Epithelial cell of proximal tubule (primary cell): ENCODE data around the gene ATE1. TPM values are rescaled to one million over a fixed set of nuclear protein-coding genes. Genes with fewer than 3 reads are reported as not detected.

Experiments
- DNase-seq: peaks from one replicate; pipeline ENCODE4 v3.0.0-alpha.2; 2011; ENCODE audit warnings: low read depth
- H3K4me3 ChIP-seq: 2 replicates; pipeline ENCODE4 v1.5.1; 2011; ENCODE audit warnings: low read depth, mild to moderate bottlenecking, low read length
- CTCF ChIP-seq: conservative IDR thresholded peaks from 2 replicates; pipeline ENCODE4 v1.5.1; 2012; ENCODE audit warnings: low read depth, mild to moderate bottlenecking, low read length
- total RNA-seq: library from RNA; depleted of rRNA; stranded (reverse); fragments of >200 nt; gene quantifications from 2 replicates; pipeline ENCODE4 v1.2.3, GENCODE V29; 2015

ATE1 gene
- total RNA-seq, 1 donor from 2014 or later = 22.7 TPM

DNA sequence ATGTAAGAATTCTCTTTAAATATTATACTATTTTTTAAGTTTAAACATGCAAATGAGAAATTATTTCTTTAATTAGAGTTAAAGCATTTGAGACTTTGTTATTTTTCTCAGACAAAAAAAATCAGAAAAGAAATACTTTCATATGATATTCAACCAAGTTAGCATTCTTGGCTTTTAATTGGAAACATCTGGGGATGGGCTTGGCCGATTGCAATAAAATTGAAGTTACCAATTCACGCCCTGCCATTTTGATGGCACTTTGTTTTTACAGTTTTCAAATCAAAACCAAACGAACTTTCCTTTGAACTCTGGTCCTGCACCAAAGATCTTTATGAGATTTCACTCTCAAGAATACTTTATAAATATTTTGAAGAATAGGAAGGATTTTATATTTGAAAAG lies 127.7 kb downstream of the ATE1 start:
- no peak for DNase-seq
- no peak for TF ChIP-seq CTCF
- no peak overlapping the region for H3K4me3 ChIP-seq

- TF ChIP-seq CTCF = no peak
- DNase-seq = no peak
- no peak overlapping the region for H3K4me3 ChIP-seq
These were observed 130.3 kb downstream of the ATE1 start for GRCh38 chr10:121797490-121797889.

DNA sequence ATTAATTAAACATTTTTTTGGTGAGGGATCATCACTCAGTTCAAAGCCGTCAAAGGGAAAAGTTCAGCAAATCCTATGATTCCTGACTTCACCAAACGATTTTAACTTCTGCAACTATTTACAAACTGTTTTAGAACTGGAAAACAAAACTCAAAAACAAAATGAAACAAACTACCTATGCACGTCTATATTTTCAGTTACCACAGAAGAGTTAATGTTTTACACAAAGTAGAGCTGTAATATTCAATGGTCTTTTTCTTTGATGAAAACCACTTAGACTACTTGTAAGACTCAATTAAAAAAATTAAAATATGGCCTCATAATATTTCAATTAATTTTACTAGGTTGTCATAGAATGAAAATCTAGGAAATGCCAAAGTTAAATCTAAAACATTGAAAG lies 131.5 kb downstream of the ATE1 start:
- no peak overlapping the region for H3K4me3 ChIP-seq
- no peak for DNase-seq
- TF ChIP-seq CTCF = no peak

DNA sequence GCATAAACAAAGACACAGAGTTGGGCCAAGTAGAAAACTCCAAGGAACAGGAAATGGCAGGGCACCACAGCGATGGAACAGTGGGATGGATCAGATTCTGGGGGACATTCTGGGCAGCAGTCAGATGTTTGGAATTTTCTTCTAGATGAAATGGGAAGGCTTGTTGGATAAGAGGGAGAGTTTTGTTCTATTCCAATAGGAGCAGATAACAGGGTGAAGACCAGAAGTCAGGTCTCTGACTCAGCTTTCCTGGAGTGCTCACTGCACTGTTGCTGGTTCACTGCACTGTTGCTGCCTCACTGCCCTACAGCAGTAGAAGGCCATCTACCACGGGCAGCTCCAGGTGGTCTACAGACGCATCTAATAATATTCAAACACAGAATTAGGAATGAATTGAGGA lies 135.6 kb downstream of the ATE1 start:
- no peak for DNase-seq
- no peak overlapping the region for H3K4me3 ChIP-seq
- no peak for TF ChIP-seq CTCF

GRCh38 chr10:121791761-121792160 lies 136.1 kb downstream of the ATE1 start:
- no peak for DNase-seq
- no peak overlapping the region for H3K4me3 ChIP-seq
- no peak for TF ChIP-seq CTCF

- H3K4me3 ChIP-seq = no peak overlapping the region
- no peak for DNase-seq
- no peak for TF ChIP-seq CTCF
These were observed 139.1 kb downstream of the ATE1 start for GRCh38 chr10:121788717-121789116.

- no peak for DNase-seq
- TF ChIP-seq CTCF = no peak
- H3K4me3 ChIP-seq = no peak overlapping the region
These were observed 139.7 kb downstream of the ATE1 start for GRCh38 chr10:121788115-121788514.
